ENCODE measurements around the gene KRT73.

KRT73 gene

DNA sequence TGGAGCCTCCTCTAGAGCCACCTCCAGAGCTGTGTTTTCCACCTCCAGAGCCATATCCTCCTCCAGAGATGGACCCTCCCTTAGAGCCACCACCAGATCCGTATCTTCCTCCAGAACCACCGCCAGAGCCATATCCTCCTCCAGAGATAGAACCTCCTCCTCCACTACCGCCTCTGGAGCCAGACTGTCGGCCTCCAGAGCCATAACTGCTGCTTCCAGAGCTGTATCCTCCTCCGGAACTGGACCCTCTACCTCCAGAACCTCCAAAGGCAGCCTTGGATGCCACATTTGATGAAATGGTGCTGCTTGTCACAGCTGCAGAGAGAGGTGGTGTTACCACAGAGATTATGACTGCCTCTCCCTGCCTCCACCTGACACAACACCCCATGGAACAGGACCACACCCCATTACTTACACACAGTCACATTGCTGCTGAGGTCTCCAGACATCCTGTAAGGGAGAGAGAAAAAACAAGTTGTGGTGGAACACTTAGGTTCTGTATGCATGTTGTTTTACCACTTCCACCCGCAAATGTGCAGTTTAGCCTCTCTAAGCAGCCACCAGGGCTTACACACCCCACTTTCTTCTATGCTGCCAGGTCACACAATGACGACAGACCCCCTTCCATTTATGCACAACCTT, 26.9 kb upstream of the KRT73 start:
- no peak for DNase-seq

- DNase-seq: no peak
These were observed 25.7 kb upstream of the KRT73 start for GRCh38 chr12:52644078-52644415.

DNA sequence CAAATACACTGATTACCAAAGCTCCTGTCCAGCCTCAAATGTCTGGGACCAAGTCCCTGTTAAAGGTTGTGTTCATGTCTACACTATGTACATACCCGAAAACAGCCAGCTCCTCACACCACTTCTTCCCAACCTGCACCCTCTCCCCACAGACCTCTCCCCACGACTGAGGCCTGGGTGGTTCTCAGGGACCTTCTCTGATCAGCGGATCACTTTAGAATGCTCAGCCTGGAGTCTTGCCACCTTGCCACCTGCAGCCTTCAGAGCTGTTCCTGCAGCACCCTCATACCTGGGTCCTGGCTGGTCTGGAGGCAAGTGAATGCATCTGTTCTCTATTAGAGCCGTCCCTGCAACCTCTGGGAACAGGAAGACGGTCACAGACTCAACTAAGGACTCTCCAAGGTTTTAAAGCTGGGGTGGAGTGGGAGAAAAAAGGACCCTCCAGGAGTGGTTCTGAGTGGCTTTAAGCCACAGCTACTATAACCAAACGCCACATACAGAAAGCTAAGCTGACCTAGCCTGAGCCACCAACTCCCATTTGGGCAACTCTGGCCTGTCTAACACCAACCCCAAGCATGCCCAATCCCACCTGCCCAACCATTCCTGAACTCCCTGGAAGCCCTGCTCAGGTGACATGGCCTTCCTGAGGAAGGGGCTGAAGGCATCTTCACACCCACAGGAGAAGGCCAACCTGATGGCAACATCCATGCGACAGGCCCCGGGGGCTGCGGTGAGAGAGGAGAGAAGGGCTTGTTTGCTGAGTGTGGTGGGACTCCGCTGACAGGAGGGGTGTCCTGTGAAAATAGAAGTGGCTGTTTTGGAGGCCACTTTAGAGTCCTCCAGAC, 25.1 kb upstream of the KRT73 start:
- no peak for DNase-seq

DNA sequence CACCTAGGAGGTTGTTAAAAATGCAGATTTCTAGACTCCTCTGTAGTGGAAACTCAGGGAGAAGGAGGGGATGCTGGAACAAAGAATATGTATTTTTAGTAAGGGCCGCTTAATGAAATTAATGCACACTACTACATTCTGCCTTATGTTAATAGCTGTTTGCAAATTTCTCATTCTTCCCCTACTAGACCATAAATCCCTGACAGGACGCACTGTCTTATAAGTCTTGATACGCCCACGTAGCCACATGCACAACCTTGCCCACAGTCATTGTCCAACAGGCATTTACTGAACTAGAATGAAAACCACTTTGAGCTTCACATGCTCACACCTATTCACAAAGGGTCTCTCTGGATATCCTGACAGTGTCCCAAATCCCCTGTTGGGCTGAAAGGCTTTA, 23.1 kb upstream of the KRT73 start:
- DNase-seq: no peak

DNA sequence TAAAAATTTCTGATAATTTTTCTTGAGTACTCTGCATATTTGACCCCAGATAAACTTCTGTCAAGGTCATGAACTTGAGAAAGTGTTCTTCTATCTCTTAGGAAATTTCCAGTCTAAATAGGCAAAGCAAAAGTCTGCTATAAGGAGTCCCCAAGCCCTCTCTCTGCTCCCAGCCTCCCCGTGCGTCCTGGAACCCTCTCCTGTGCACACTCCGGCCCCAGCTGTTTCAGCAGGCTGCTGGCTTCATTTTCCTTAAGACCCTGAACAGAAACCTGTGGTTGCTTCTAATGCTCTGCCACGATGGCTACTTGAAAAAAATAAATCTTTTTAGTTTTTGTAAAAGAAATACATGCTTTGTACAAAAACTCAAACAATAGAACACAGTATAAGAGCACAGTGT, 18.9 kb upstream of the KRT73 start:
- no peak for DNase-seq

GRCh38 chr12:52636592-52637258, 18.4 kb upstream of the KRT73 start:
- DNase-seq: no peak

- no peak for DNase-seq
These were observed 17.8 kb upstream of the KRT73 start for GRCh38 chr12:52636189-52636588.

- no peak for DNase-seq
These were observed 16.1 kb upstream of the KRT73 start for GRCh38 chr12:52634266-52635056.

DNA sequence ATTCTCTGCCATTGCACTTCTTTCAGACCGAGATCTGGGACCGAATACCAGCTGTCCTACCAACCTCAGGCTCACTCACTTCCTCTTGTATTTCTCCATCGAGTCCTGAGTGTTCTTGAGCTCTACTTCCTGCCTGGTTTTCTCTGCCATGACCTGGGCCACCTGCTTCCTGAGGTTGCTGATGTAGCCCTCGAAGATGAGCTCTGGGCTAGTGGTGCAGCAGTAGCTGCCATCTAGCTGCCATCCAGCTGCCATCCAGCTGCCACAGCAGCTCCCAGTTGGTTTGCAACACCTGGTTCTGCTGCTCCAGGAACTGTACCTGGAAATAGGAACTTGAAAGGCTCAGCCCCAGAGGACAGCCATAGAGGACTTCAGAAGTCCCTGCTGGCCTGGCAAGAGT, 15.0 kb upstream of the KRT73 start:
- DNase-seq: no peak

DNA sequence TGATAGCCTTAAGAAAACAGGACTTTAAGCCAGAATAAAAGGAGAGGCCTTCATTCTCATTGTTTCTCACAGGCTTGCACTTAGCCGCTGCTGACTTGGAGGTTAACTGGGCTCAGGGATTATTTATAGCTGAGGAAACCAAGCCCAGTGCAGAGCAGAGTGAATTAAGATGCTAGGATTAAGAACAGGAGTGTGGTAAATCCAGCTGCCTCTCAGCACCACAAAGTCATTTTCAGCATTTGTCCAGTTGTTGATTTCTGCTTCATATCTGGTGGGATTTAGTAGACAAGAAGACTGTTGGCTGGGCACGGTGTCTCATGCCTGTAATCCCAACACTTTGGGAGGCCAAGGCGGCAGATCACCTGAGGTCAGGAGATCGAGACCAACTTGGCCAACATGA, 14.3 kb upstream of the KRT73 start:
- no peak for DNase-seq

GRCh38 chr12:52631676-52632459, 13.5 kb upstream of the KRT73 start:
- no peak for DNase-seq

GRCh38 chr12:52631264-52631663, 12.9 kb upstream of the KRT73 start:
- DNase-seq: no peak

GRCh38 chr12:52630599-52631200, 12.3 kb upstream of the KRT73 start:
- DNase-seq: no peak

DNA sequence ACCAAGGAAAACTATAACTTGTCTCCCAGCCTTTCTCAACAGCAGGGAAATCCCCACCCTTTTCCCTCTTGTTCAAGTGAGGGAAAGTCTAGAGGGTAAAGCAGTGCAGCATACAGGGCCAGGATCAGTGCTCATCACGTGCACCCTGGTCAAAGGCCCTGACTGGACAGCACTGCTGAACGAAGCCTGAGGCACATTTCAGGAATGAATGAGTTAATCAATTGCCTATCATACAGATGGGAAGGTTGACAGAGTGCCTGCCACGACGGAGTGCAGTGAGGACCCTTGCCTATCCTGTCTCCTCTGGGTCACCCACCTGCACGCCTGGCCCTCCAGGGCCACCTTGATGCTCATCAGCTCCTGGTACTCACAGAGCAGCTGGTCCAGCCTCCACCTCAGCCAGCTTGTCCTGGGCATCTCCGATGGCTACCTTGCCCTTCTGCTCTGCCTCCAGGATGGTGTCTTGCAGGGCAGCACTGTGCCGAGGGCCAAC, 11.7 kb upstream of the KRT73 start:
- DNase-seq: no peak

DNA sequence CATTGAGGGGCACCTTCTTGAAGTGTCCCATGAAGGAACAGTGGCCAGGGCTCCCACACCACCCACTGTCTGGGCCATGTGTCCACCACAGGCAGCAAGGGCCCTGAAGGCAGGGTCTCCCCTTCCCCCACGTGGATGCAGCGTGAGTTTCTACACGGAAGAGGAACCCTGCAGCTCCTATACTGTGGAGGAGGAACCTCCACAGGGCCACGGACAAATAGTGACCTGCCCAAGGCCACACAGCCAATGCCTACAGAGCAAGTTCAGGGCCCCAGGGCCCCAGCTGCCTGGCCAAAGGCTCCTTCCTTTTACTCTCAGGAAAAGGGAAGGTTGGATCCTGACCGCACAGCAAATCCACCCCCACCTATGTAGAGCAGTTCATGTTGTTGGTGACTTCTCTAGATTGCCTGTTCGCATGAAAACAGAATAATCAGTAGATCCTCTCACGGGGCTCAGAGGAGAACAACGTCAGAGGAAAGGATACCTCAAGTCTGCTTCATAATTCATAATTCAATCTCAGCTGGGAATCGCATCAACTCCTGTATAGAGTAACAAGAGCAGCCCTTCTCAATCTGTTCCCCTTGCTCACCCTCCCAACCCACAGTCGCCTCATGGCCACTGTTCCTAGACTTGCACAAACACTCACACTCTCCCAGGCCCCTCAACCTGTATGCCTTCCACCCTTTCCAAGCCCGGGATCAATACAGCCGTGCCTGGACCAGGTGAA, 11.1 kb upstream of the KRT73 start:
- DNase-seq: no peak

DNA sequence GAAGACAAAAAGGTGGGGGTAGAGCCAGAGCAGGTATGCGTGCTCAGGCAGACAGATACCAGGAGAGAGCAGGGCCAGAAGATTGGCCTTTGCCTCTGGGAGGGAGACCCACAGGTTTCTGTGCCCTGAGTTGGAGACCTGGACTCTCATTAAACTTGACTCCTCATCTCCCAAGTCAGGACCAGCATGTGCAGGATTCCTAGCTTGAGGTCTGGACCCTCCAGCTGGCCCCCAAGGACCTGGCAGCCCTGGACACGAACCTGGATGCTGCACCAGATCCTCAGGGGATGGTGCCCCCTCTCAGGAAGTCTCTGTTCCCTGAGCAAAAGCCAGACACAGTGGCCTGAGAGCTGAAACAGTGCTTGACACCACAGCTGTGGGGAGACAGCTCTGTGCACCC, 10.5 kb upstream of the KRT73 start:
- no peak for DNase-seq

- no peak for DNase-seq
These were observed 9.8 kb upstream of the KRT73 start for GRCh38 chr12:52628111-52628507.

GRCh38 chr12:52627395-52628110, 9.2 kb upstream of the KRT73 start:
- no peak for DNase-seq

DNA sequence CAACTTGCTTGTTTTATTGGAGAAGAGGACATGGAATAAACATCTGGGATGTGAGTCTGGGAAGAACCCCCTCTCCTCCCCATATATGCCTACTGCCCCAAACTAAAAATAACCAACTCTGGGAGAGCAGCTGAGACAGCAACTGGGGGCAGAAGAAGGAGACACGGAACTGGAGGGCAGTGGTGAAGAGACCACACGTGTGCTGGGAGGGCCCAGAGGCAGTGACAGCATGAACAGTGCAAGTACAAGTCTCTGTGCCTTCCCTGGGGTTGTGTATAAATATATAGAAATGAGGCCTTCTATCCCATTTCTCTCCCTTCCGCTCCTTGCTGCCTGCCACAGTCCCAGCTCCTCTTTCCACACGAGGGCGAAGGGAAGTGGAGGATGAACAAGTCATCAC, 4.0 kb upstream of the KRT73 start:
- DNase-seq: no peak

- DNase-seq: no peak
These were observed 507 bp upstream of the KRT73 start for GRCh38 chr12:52618866-52619265.

Measured in right kidney (tissue), 1 donor.